ENCODE measurements around the gene NAMPT. TPM values are rescaled to one million over a fixed set of nuclear protein-coding genes. Genes with fewer than 3 reads are reported as not detected.

NAMPT gene
- total and polyA plus RNA-seq, 2 experiments from 2014 or later: 25.0 to 32.7 TPM

DNA sequence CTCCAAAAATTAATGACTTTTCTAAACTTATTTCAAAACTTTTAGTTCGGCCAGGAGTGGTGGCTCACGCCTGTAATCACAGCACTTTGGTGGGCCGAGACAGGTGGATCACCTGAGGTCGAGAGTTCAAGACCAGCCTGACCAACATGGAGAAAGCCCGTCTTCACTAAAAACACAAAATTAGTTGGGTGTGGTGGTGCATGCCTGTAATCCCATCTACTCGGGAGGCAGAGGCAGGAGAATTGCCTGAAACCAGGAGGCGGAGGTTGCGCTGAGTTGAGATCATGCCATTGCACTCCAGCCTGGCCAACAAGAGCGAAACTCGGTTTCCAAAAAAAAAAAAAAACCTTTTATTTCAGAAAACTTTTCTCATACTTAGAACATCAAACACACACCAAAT lies 8.3 kb downstream of the NAMPT start:
- peaks cover 70% of the 10 kb centered on the region for H3K79me2 ChIP-seq (ENCODE audit: insufficient read depth)
- in situ Hi-C loops (cut with MboI): no loop called here

DNA sequence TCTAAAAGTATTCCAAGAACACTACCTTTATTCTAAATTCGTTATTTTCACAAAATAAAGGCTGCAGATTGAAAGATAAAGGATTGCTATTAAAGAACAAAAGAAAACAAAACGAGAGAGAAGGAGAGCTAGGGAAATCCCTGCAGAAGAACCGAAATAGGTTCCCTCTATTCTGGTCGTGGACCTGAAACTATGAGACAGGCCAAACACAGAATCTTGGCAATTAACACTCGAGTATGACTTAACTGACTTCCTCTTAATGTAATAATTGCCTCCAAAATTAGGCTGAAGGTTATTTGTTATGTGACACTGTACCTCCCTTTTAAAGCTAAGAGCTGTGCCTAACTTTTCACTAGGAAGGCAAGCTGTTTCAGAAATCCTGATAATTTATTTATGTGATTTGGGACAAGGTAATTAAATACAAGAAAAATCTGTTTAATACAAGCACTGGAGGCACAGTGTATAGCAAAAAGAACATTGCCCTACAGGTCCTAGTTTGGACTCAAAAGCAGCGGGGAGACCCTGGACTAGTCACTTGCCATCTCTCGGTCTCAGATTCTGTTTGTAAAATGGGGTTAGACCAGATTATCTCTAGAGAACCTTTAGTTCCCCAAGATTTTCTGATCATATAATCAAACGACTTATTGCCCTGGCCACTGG lies 11.6 kb downstream of the NAMPT start:
- no peak overlapping the region for H3K4me2 ChIP-seq (ENCODE audit: unreplicated experiment)
- H3K27ac ChIP-seq: no peak overlapping the region
- no peaks in the 10 kb centered on the region for H3K4me1 ChIP-seq (ENCODE audit: insufficient read depth)
- H3K9me2 ChIP-seq (ENCODE audit: insufficient read depth): no peaks in the 10 kb centered on the region
- H3K9ac ChIP-seq: no peak overlapping the region
- WGBS, 2 experiments (ENCODE audit: low coverage in 1 of 2, low lambda C conversion rate in 2 of 2, missing lambda C conversion rate in 2 of 2): 91 to 92% methylated on average over 8 of the region's 8 CpGs
- H3K9me3 ChIP-seq (ENCODE audit: low read depth): no peaks in the 10 kb centered on the region
- H3K36me3 ChIP-seq (ENCODE audit: low read depth): peaks cover 56% of the 10 kb centered on the region
- no peak for DNase-seq
- TF ChIP-seq EZH2phosphoT487 (IDR thresholded peaks at IDR 0.05; ENCODE audit: insufficient read depth, low read depth): no peak
- no peak for TF ChIP-seq EZH2 (IDR thresholded peaks at IDR 0.05; ENCODE audit: insufficient read depth, poor library complexity, severe bottlenecking)
- in situ Hi-C loops (cut with MboI): no loop called here
- peaks cover 36% of the 10 kb centered on the region for H3K79me2 ChIP-seq (ENCODE audit: insufficient read depth)
- no peak overlapping the region for H2AFZ ChIP-seq
- no peak overlapping the region for H3K4me3 ChIP-seq
- 0 out of 2 replicates have a peak, but pooled peaks cover 4% of the 10 kb centered on the region for H4K20me1 ChIP-seq (ENCODE audit: insufficient read depth)
- no peaks in the 10 kb centered on the region for H3K27me3 ChIP-seq (replicated peaks; ENCODE audit: insufficient read depth)
- H3F3A ChIP-seq (ENCODE audit: insufficient read depth): no peaks in the 10 kb centered on the region

More for the DNA sequence above, 8.3 kb downstream of the NAMPT start:
- Histone ChIP-seq H3K27me3 (replicated peaks; ENCODE audit: insufficient read depth) (no peaks in the 10 kb centered on the region), H3K9me2 (ENCODE audit: insufficient read depth) (no peaks in the 10 kb centered on the region), H3K27ac (no peak overlapping the region), H3K9me3 (ENCODE audit: low read depth) (no peaks in the 10 kb centered on the region), H2AFZ (no peak overlapping the region), H3K4me1 (ENCODE audit: insufficient read depth) (peaks cover 6% of the 10 kb centered on the region), H3K36me3 (ENCODE audit: low read depth) (peaks cover 25% of the 10 kb centered on the region), H4K20me1 (ENCODE audit: insufficient read depth) (0 out of 2 replicates have a peak, but pooled peaks cover 6% of the 10 kb centered on the region), H3K9ac (no peak overlapping the region), H3F3A (ENCODE audit: insufficient read depth) (no peaks in the 10 kb centered on the region), H3K4me2 (ENCODE audit: unreplicated experiment) (no peak overlapping the region), H3K4me3 (no peak overlapping the region)
- TF ChIP-seq EZH2 (IDR thresholded peaks at IDR 0.05; ENCODE audit: insufficient read depth, poor library complexity, severe bottlenecking): no peak
- no peak for TF ChIP-seq EZH2phosphoT487 (IDR thresholded peaks at IDR 0.05; ENCODE audit: insufficient read depth, low read depth)
- 94 to 96% methylated on average over 10 of the region's 10 CpGs for WGBS, 2 experiments (ENCODE audit: low coverage in 1 of 2, low lambda C conversion rate in 2 of 2, missing lambda C conversion rate in 2 of 2)
- no peak for DNase-seq

DNA sequence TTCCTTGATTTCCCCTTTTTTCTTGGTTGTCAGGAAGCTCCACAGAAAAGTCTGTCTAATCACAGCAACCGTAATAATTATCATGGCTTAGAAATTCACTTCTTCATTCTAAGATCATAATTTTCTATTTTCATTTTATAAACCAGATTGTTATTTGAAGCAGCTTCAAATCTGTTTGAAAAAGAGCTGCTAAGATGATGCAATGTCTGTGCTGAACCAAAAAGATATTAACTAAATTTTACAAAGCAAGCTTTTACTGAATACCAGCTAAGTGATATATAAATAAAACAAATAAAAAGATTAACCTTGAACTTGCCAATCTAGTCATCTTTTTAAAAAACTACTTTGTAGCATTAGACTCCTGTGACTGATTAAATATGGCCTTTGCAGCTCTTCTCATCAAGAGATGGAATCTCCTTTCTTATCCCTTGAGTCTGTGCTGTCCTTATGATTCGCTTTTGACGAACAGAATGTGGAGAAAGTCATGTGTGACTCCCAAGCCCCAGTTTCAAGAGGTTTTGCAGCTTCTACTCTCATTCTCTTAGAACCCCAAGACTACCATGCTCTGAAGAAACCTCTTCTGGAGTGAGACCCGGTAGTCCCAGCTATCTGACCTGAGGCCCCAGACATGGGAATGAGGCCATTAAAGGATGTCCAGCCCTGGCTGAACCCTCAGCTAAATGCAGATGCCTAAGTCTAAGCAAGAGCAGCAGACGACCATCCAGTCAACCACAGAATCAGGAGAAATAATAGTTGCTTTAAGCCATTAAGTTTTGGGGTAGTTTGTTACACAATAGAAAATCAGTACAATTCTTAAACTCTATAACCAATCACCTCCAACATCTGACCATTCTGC lies 14.4 kb downstream of the NAMPT start:
- Histone ChIP-seq H3K9me2 (ENCODE audit: insufficient read depth) (no peaks in the 10 kb centered on the region), H3K36me3 (ENCODE audit: low read depth) (peaks cover 76% of the 10 kb centered on the region), H3K4me3 (no peak overlapping the region), H3K79me2 (ENCODE audit: insufficient read depth) (peaks cover 10% of the 10 kb centered on the region), H3K27me3 (replicated peaks; ENCODE audit: insufficient read depth) (no peaks in the 10 kb centered on the region), H3K9ac (no peak overlapping the region), H3K4me1 (ENCODE audit: insufficient read depth) (no peaks in the 10 kb centered on the region), H3K9me3 (ENCODE audit: low read depth) (no peaks in the 10 kb centered on the region), H3K4me2 (ENCODE audit: unreplicated experiment) (no peak overlapping the region), H3F3A (ENCODE audit: insufficient read depth) (no peaks in the 10 kb centered on the region), H4K20me1 (ENCODE audit: insufficient read depth) (no peaks in the 10 kb centered on the region), H2AFZ (no peak overlapping the region), H3K27ac (no peak overlapping the region)
- 98 to 100% methylated on average over 5 of the region's 5 CpGs for WGBS, 2 experiments (ENCODE audit: low coverage in 1 of 2, low lambda C conversion rate in 2 of 2, missing lambda C conversion rate in 2 of 2)
- no peak for TF ChIP-seq EZH2phosphoT487 (IDR thresholded peaks at IDR 0.05; ENCODE audit: insufficient read depth, low read depth)
- TF ChIP-seq EZH2 (IDR thresholded peaks at IDR 0.05; ENCODE audit: insufficient read depth, poor library complexity, severe bottlenecking): no peak
- in situ Hi-C loops (cut with MboI): no loop called here
- DNase-seq: no peak

DNA sequence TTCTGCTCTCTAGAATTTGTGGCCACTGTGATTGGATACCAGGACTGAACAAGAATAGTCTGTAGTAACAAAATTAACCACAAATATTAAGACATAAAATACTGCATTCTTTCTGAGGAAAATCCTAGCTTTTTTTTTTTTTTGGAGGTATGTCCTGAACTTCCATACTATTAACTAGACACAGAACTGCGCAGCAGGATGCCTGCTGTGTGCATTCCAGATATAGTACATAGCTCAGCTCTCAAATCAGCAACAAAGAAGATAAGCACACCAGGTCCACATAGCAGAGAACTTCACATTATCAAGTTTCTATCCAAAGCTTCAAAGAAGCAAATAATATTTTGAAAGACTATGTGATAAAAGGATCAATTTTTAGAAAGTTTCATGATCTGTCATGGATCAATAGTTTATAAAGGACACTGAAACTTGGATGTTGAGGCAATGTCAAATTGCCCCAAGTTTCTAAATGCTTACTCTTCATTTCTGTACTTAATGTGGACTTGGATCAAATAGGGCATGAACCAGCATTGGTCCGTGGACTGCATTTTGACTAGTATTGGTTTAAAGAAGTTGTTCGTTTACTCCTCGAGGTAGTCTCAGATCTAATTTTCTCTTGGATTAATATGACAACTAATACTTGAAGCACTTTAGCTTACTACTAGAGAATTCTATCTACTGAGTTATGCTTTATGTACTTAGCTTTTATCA lies 15.4 kb downstream of the NAMPT start:
- Histone ChIP-seq H2AFZ (no peak overlapping the region), H3F3A (ENCODE audit: insufficient read depth) (no peaks in the 10 kb centered on the region), H3K27ac (no peak overlapping the region), H3K9ac (no peak overlapping the region), H3K27me3 (replicated peaks; ENCODE audit: insufficient read depth) (no peaks in the 10 kb centered on the region), H4K20me1 (ENCODE audit: insufficient read depth) (no peaks in the 10 kb centered on the region), H3K79me2 (ENCODE audit: insufficient read depth) (peaks cover 10% of the 10 kb centered on the region), H3K9me2 (ENCODE audit: insufficient read depth) (no peaks in the 10 kb centered on the region), H3K4me3 (no peak overlapping the region), H3K4me2 (ENCODE audit: unreplicated experiment) (no peak overlapping the region), H3K4me1 (ENCODE audit: insufficient read depth) (no peaks in the 10 kb centered on the region), H3K9me3 (ENCODE audit: low read depth) (no peaks in the 10 kb centered on the region), H3K36me3 (ENCODE audit: low read depth) (peaks cover 73% of the 10 kb centered on the region)
- WGBS, 2 experiments (ENCODE audit: low coverage in 1 of 2, low lambda C conversion rate in 2 of 2, missing lambda C conversion rate in 2 of 2): 85 to 86% methylated on average over 4 of the region's 4 CpGs
- TF ChIP-seq EZH2phosphoT487 (IDR thresholded peaks at IDR 0.05; ENCODE audit: insufficient read depth, low read depth) (no peak), EZH2 (IDR thresholded peaks at IDR 0.05; ENCODE audit: insufficient read depth, poor library complexity, severe bottlenecking) (no peak)
- in situ Hi-C loops (cut with MboI): no loop called here
- no peak for DNase-seq

Measured in GM23248 (cell line).